Neuronal stem cell (in vitro differentiated cells): Measurements from ENCODE around the gene NPAS3.

Experiments
- DNase-seq: peaks from one replicate; pipeline ENCODE4 v3.0.0-alpha.2; 2013; ENCODE audit warnings: low spot score
- H2AFZ ChIP-seq: one replicate; pipeline ENCODE4 v1.6.1; 2013; ENCODE audit warnings: mild to moderate bottlenecking, low read length, inconsistent platforms
- H2AK5ac ChIP-seq: 2 replicates; pipeline ENCODE4 v1.6.1; 2013; ENCODE audit warnings: low read depth, mild to moderate bottlenecking, inconsistent platforms, low read length, moderate library complexity, mixed read lengths
- H2BK120ac ChIP-seq: 2 replicates; pipeline ENCODE4 v1.6.1; 2013; ENCODE audit warnings: low read depth, mild to moderate bottlenecking, inconsistent platforms, low read length, moderate library complexity, mixed read lengths
- H2BK12ac ChIP-seq: one replicate; pipeline ENCODE4 v1.6.1; 2013; ENCODE audit warnings: low read length, inconsistent platforms
- H2BK15ac ChIP-seq: 2 replicates; pipeline ENCODE4 v1.6.1; 2013; ENCODE audit warnings: mild to moderate bottlenecking, low read length, inconsistent platforms, mixed read lengths
- H2BK5ac ChIP-seq: one replicate; pipeline ENCODE4 v1.6.1; 2013; ENCODE audit warnings: inconsistent platforms, mild to moderate bottlenecking, low read length, moderate library complexity
- H3K14ac ChIP-seq: one replicate; pipeline ENCODE4 v1.6.1; 2013; ENCODE audit warnings: low read length, inconsistent platforms
- H3K18ac ChIP-seq: 2 replicates; pipeline ENCODE4 v1.6.1; 2013; ENCODE audit warnings: low read length, inconsistent platforms
- H3K23ac ChIP-seq: 2 replicates; pipeline ENCODE4 v1.6.1; 2013; ENCODE audit warnings: low read depth, mild to moderate bottlenecking, mixed read lengths, low read length, inconsistent platforms; ENCODE audit not compliant: poor library complexity
- H3K27ac ChIP-seq: replicated peaks from 3 replicates; pipeline ENCODE4 v1.5.1; 2013; ENCODE audit warnings: low read length, inconsistent platforms
- H3K27me3 ChIP-seq, 3 experiments: 2 replicates each; pipeline ENCODE4 v1.6.1; 2013; ENCODE audit warnings: low read length in 3 of 3, mild to moderate bottlenecking in 2 of 3, inconsistent platforms in 1 of 3, low read depth in 1 of 3, mixed read lengths in 1 of 3, moderate library complexity in 1 of 3; ENCODE audit not compliant: control insufficient read depth in 3 of 3, insufficient read depth in 3 of 3
- H3K36me3 ChIP-seq, 2 donors: replicated peaks in 1 of 2; 2 replicates each; pipeline ENCODE4 v1.6.1; 2013; ENCODE audit warnings: low read length in 2 of 2; ENCODE audit not compliant: control insufficient read depth in 2 of 2, insufficient read depth in 2 of 2
- H3K4ac ChIP-seq: 2 replicates; pipeline ENCODE4 v1.6.1; 2013; ENCODE audit warnings: inconsistent platforms, mild to moderate bottlenecking, low read length, moderate library complexity
- H3K4me1 ChIP-seq, 2 donors: 1 replicate in 1 of 2; 2 replicates in 1 of 2; pipeline ENCODE4 v1.6.1; 2013; ENCODE audit warnings: low read length in 2 of 2, low read depth in 1 of 2; ENCODE audit not compliant: control insufficient read depth in 2 of 2, insufficient read depth in 1 of 2
- H3K4me2 ChIP-seq: one replicate; pipeline ENCODE4 v1.6.1; 2013; ENCODE audit warnings: mild to moderate bottlenecking, low read length, inconsistent platforms; ENCODE audit not compliant: insufficient read depth, poor library complexity, severe bottlenecking
- H3K4me3 ChIP-seq, 2 donors: 2 replicates each; pipeline ENCODE4 v1.5.1; 2013; ENCODE audit warnings: low read length in 2 of 2, mild to moderate bottlenecking in 2 of 2, inconsistent platforms in 1 of 2, moderate library complexity in 1 of 2
- H3K79me1 ChIP-seq: one replicate; pipeline ENCODE4 v1.6.1; 2013; ENCODE audit warnings: low read depth, mild to moderate bottlenecking, inconsistent platforms, low read length, moderate library complexity
- H3K9ac ChIP-seq: one replicate; pipeline ENCODE4 v1.6.1; 2013; ENCODE audit warnings: mild to moderate bottlenecking, low read depth, low read length, inconsistent platforms; ENCODE audit not compliant: poor library complexity
- H3K9me3 ChIP-seq, 2 donors: replicated peaks in 1 of 2; 2 replicates each; pipeline versions ENCODE3 to v1.6.1; 2013; ENCODE audit warnings: low read length in 2 of 2, mild to moderate bottlenecking in 2 of 2, inconsistent platforms in 1 of 2, low read depth in 1 of 2, mixed read lengths in 1 of 2, moderate library complexity in 1 of 2; ENCODE audit not compliant: control insufficient read depth in 2 of 2, insufficient read depth in 1 of 2
- H4K8ac ChIP-seq: one replicate; pipeline ENCODE4 v1.6.1; 2013; ENCODE audit warnings: low read depth, mild to moderate bottlenecking, inconsistent platforms, low read length, moderate library complexity
- H4K91ac ChIP-seq: one replicate; pipeline ENCODE4 v1.6.1; 2013; ENCODE audit warnings: low read length, low read depth, mild to moderate bottlenecking, inconsistent platforms; ENCODE audit not compliant: poor library complexity
- WGBS, 2 donors: extraction: QIAGEN DNeasy Blood & Tissue Kit; methylation state at CpG; one replicate each; pipeline ENCODE4 v1.1.7; 2013; ENCODE audit warnings: missing lambda C conversion rate in 2 of 2, mixed read lengths in 1 of 2; ENCODE audit not compliant: insufficient read length in 2 of 2, insufficient replicate concordance in 1 of 2; ENCODE audit errors: extremely low coverage in 2 of 2; 5-methylcytosine and 5-hydroxymethylcytosine counted together

NPAS3 gene

GRCh38 chr14:33610121-33610520 lies 671.4 kb downstream of the NPAS3 start:
- WGBS, 2 donors = no CpG with 5 or more reads among the region's 1 CpG
- no peak overlapping the region for H3K4me2 ChIP-seq

GRCh38 chr14:33611405-33612196 lies 672.9 kb downstream of the NPAS3 start:
- Histone ChIP-seq H3K27ac (no peak overlapping the region), H2AFZ (no peak overlapping the region), H4K8ac (no peak overlapping the region), H3K36me3 (peaks cover 0 to 17% of the 10 kb centered on the region in 2 donors), H2BK15ac (no peak overlapping the region), H2BK120ac (no peak overlapping the region), H3K9ac (no peak overlapping the region), H3K14ac (no peak overlapping the region), H3K23ac (no peak overlapping the region), H3K4ac (no peak overlapping the region), H2AK5ac (no peak overlapping the region), H3K4me2 (no peak overlapping the region), H3K79me1 (no peaks in the 10 kb centered on the region), H3K4me3 (no peak overlapping the region), H3K18ac (no peak overlapping the region), H3K27me3 (no peaks in the 10 kb centered on the region), H3K4me1 (peaks cover 6 to 13% of the 10 kb centered on the region in 2 donors), H2BK12ac (no peak overlapping the region), H2BK5ac (no peak overlapping the region), H3K9me3 (no peaks in the 10 kb centered on the region), H4K91ac (no peak overlapping the region)
- DNase-seq = no peak
- no CpG with 5 or more reads among the region's 5 CpGs for WGBS, 2 donors

More at GRCh38 chr14:33610121-33610520, 671.4 kb downstream of the NPAS3 start:
- no peak overlapping the region for H2BK5ac ChIP-seq
- no peak overlapping the region for H3K23ac ChIP-seq
- H3K27me3 ChIP-seq = no peaks in the 10 kb centered on the region
- no peak overlapping the region for H3K4ac ChIP-seq
- no peak overlapping the region for H3K9ac ChIP-seq
- no peaks in the 10 kb centered on the region for H3K79me1 ChIP-seq
- H2BK15ac ChIP-seq = no peak overlapping the region
- no peak overlapping the region for H4K91ac ChIP-seq
- no peak overlapping the region for H3K18ac ChIP-seq
- no peaks in the 10 kb centered on the region for H3K9me3 ChIP-seq
- H2BK12ac ChIP-seq = no peak overlapping the region
- H3K36me3 ChIP-seq = peaks cover 0 to 17% of the 10 kb centered on the region in 2 donors
- no peak overlapping the region for H3K14ac ChIP-seq
- no peak for DNase-seq
- H3K27ac ChIP-seq = no peak overlapping the region
- peaks cover 6 to 13% of the 10 kb centered on the region in 2 donors for H3K4me1 ChIP-seq
- H2AFZ ChIP-seq = no peak overlapping the region
- H4K8ac ChIP-seq = no peak overlapping the region
- H2AK5ac ChIP-seq = no peak overlapping the region
- no peak overlapping the region for H3K4me3 ChIP-seq
- H2BK120ac ChIP-seq = no peak overlapping the region

GRCh38 chr14:33612197-33612505 lies 673.5 kb downstream of the NPAS3 start:
- Histone ChIP-seq H3K18ac (no peak overlapping the region), H3K9ac (no peak overlapping the region), H3K27ac (no peak overlapping the region), H4K8ac (no peak overlapping the region), H3K79me1 (no peaks in the 10 kb centered on the region), H2AK5ac (no peak overlapping the region), H4K91ac (no peak overlapping the region), H2BK5ac (no peak overlapping the region), H3K4me1 (peaks cover 6 to 13% of the 10 kb centered on the region in 2 donors), H2BK120ac (no peak overlapping the region), H3K9me3 (no peaks in the 10 kb centered on the region), H3K4me2 (no peak overlapping the region), H3K23ac (no peak overlapping the region), H2BK15ac (no peak overlapping the region), H3K4ac (no peak overlapping the region), H2AFZ (no peak overlapping the region), H3K14ac (no peak overlapping the region), H3K27me3 (no peaks in the 10 kb centered on the region), H3K36me3 (peaks cover 0 to 17% of the 10 kb centered on the region in 2 donors), H3K4me3 (no peak overlapping the region), H2BK12ac (no peak overlapping the region)
- WGBS, 2 donors = no CpG with 5 or more reads among the region's 6 CpGs
- DNase-seq = peak; percentile 12

GRCh38 chr14:33617154-33617553 lies 678.5 kb downstream of the NPAS3 start:
- Histone ChIP-seq H2AK5ac (no peak overlapping the region), H3K18ac (no peak overlapping the region), H3K14ac (no peak overlapping the region), H4K91ac (no peak overlapping the region), H2BK120ac (no peak overlapping the region), H2BK5ac (no peak overlapping the region), H3K23ac (no peak overlapping the region), H3K9me3 (no peaks in the 10 kb centered on the region), H3K4me3 (no peak overlapping the region), H3K27ac (no peak overlapping the region), H2BK15ac (no peak overlapping the region), H2AFZ (no peak overlapping the region), H2BK12ac (no peak overlapping the region), H3K27me3 (no peaks in the 10 kb centered on the region), H3K9ac (no peak overlapping the region), H3K4me2 (no peak overlapping the region), H3K4me1 (peaks cover 1 to 2% of the 10 kb centered on the region in 2 donors), H3K4ac (no peak overlapping the region), H3K79me1 (no peaks in the 10 kb centered on the region), H3K36me3 (peaks cover 0 to 5% of the 10 kb centered on the region in 2 donors), H4K8ac (no peak overlapping the region)
- WGBS, 2 donors = no CpG with 5 or more reads among the region's 3 CpGs
- no peak for DNase-seq
